A673 (cell line): ENCODE measurements around the gene CSTPP1.

Experiments used
- CTCF ChIP-seq: fragments of 300-800, 200-600 bp; sonication (generic); conservative IDR thresholded peaks from 2 replicates; pipeline ENCODE4 v1.5.1; 2017; ENCODE audit warnings: low read depth, mild to moderate bottlenecking, antibody characterized with exemption, low read length, moderate library complexity, mixed read lengths
- EZH2 ChIP-seq: fragments of 200-600 bp; sonication (generic); IDR thresholded peaks from 2 replicates; pipeline ENCODE4 v1.6.1; 2017; ENCODE audit warnings: borderline replicate concordance, low read depth, mild to moderate bottlenecking, mixed read lengths, antibody characterized with exemption, low read length; ENCODE audit not compliant: poor library complexity, severe bottlenecking

GRCh38 chr11:47208628-47209027, 272.1 kb downstream of the CSTPP1 start:
- TF ChIP-seq CTCF (no peak), EZH2 (no peak)
